ENCODE measurements around the gene TMEM87B.

TMEM87B gene

GRCh38 chr2:112152476-112153178, 97.6 kb downstream of the TMEM87B start:
- no peak for DNase-seq

DNA sequence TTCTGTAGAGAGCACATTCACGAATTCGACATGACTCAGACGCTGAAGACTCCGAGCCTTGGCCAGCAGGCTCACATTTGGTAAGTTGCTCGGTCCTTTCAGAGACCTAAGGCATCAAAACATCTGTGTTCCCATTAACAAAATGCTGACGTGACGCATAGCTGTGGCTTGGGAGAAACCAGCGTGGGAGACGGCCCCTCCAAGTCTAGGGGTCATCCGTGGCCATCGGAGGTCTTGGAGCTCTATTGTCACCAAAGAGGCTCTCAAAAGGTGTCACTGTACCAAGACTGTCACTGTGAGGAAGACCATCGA, 98.1 kb downstream of the TMEM87B start:
- no peak for DNase-seq

DNA sequence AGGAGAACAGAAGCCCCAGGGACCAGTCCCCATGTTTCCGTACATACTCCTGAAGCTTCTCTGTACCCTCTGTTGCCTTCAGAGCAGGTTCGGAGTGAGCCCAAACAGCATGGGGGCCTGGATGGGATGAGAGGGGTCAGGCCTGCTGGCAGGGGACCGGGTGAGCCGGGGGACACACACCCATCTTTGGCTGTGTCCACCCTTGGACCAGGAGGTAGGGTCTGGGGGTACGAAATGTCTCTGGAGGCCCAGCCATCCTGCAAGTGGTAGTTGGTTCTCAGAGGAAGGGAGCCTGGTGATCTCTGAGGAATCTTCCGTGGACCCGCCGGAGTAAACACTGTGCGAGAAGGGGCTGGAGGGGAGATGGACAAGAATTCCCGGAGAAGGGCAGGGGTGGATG, 98.4 kb downstream of the TMEM87B start:
- no peak for DNase-seq

GRCh38 chr2:112154246-112155117, 99.4 kb downstream of the TMEM87B start:
- DNase-seq: peak; percentile 62

- DNase-seq: peak; percentile 35
Measured at GRCh38 chr2:112155331-112156151, 100.5 kb downstream of the TMEM87B start.

GRCh38 chr2:112156152-112156986, 101.3 kb downstream of the TMEM87B start:
- no peak for DNase-seq

GRCh38 chr2:112157472-112157871, 102.4 kb downstream of the TMEM87B start:
- no peak for DNase-seq

DNA sequence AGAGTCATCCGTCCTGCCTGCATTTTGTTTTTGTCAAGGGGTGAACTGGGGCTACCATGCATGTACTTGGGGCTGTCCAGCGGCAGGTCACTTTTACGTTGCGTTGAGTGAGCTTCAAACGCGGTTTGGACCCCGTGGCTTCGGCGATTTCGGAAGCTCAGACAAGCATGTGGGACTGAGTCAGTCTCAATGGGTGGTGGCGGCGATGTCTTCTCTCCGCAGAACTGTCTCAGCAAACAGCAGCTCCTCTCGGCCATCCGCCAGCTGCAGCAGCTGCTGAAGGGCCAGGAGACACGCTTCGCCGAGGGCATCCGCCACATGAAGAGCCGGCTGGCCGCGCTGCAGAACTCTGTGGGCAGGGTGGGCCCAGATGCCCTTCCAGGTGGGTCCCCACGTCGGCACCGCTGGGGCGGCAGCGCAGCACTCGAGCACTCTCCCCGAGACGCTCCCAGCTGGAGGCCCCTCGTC, 104.4 kb downstream of the TMEM87B start:
- DNase-seq: no peak

DNA sequence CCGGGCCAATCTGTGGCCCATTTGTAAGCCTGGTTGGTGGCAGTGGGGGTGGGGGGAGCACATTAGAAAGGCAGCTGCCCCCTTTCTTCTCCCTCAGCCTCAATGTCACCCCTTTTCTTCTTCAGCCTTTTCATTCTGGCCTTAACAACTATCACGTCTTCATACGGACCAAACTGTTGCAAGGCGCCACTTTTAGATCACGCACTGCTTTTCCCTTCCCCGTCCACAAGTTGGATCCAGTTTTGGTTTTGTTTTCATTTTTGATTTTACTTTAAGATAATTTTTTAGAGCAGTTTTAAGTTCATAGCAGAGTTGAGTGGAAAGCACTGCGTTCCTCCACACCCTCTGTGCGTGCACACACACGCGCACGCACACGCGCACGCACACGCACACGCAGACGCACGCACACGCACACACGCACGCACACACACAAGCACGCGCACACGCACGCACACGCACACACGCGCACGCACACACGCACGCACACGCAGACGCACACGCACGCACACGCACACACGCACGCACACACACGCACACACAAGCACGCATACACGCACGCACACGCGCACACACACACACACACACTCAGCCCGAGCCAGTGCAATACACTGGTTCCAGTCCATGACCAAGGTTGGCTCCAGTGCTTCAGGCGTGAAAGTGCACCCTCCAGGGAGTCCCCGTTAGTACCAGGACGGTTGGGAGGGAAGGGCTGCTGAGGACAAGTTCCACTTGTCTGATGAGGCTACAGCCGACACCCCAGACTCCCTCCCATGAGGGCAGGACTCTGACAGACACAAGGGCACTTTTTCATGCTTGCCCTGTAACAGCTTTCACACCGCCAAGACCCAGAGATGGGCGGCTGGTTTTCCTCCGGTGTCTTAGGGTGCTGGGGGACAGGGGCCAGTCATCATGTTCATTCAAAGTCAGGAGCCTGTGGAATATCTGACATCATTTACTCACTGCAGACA, 105.5 kb downstream of the TMEM87B start:
- DNase-seq: no peak

- DNase-seq: no peak
Measured at GRCh38 chr2:112161431-112162145, 106.5 kb downstream of the TMEM87B start.

DNA sequence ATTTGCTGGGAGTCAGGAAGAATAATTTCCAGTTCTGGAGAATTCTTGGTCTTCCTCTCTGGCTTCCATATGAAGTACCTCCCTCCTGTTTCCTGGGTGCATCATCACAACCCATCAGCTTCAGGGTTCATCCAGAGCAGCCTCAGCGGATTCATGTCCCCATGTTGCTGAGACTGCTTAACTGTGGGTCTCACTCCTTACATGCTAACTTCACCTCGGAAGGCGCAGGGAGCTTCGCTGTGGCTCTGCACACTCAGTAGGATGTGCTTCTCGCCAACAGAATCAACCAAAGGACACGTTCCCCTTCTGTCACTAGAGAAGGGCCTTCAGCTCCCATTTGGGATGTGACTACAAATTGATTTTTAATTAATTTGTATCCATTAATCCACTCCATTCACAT, 107.3 kb downstream of the TMEM87B start:
- DNase-seq: no peak

DNA sequence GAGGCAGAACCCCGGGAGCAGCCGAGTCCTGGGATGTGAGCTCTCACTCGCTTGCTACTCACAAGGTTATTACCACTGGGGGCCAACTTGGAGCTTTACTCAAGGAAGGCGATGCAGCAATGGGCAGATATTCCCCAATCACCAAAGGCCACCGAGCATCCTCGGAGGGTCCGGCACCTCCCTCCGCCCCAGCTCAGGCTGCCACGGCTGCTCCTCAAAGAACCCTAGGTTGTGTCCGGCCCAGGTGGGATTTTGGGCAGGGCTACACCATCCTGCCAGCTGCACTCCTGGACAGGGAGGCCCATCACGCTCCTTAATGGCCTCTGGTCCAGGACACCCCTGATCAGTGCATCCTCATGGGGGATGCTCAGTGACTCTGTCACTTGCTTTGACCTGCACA, 107.9 kb downstream of the TMEM87B start:
- DNase-seq: no peak

- no peak for DNase-seq
Measured at GRCh38 chr2:112163541-112163981, 108.5 kb downstream of the TMEM87B start.

GRCh38 chr2:112164876-112165275, 109.8 kb downstream of the TMEM87B start:
- no peak for DNase-seq

GRCh38 chr2:112165296-112165695, 110.2 kb downstream of the TMEM87B start:
- DNase-seq: no peak

- DNase-seq: peak; percentile 7
Measured at GRCh38 chr2:112166806-112167499, 111.9 kb downstream of the TMEM87B start.

- DNase-seq: no peak
Measured at GRCh38 chr2:112168422-112169124, 113.5 kb downstream of the TMEM87B start.

All from central memory CD4-positive, alpha-beta T cell (primary cell).